ENCODE measurements around the gene TMBIM1.
"Not testable (repeated sequence)": the region's sequence is repeated elsewhere in the genome, so short reads cannot be mapped to it uniquely, and the experiment has no call there.

The TMBIM1 gene

GRCh38 chr2:218291318-218292047 lies 820 bp downstream of the TMBIM1 start:
- no peak for DNase-seq (ENCODE audit: low spot score)

DNA sequence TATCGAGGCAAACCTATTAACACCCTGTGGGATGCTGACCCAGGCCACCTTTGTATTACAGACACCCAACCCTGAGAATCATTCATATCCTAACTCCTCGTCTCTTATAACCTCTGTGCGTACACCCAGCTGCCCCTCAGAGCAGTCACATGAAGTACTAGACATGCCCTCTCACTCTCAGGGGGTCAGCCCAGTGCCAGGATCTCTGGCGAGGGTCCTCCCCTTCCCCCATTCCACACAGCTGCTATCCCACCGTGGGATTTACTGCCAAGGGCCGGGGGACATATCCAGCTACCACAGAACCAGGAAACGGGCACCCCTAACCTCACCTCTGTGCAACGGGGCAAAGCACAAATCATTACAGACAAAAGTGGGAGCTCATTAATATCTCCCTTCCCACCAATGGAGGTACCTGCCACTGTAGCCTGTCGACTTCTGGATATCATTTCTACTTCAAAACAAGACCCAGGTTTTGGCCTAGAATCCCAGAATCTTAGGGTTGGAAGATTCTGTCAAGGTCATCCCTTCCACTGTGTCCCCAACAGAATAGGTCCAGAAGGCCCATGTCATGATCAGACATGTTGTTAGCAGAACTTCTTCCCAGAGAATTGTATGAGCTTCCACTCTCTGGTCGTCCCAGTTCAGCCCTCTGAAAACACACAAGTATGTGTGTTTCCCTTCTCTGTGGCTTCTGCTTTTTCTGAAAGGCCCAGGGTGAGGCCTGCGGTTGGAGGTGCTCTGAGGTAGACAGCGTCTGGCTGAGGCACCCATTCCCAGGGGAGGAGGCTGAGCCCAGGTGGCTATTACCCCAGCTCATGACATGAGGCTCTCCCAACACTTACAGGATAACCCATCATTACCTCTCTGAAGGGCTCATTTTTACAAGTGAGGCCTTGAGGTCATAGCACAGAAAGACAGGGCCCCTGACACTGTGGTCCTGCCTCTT lies 1.7 kb downstream of the TMBIM1 start:
- no peak for DNase-seq (ENCODE audit: low spot score)

- DNase-seq (ENCODE audit: low spot score): no peak
Measured at GRCh38 chr2:218289639-218290315, 2.5 kb downstream of the TMBIM1 start.

DNA sequence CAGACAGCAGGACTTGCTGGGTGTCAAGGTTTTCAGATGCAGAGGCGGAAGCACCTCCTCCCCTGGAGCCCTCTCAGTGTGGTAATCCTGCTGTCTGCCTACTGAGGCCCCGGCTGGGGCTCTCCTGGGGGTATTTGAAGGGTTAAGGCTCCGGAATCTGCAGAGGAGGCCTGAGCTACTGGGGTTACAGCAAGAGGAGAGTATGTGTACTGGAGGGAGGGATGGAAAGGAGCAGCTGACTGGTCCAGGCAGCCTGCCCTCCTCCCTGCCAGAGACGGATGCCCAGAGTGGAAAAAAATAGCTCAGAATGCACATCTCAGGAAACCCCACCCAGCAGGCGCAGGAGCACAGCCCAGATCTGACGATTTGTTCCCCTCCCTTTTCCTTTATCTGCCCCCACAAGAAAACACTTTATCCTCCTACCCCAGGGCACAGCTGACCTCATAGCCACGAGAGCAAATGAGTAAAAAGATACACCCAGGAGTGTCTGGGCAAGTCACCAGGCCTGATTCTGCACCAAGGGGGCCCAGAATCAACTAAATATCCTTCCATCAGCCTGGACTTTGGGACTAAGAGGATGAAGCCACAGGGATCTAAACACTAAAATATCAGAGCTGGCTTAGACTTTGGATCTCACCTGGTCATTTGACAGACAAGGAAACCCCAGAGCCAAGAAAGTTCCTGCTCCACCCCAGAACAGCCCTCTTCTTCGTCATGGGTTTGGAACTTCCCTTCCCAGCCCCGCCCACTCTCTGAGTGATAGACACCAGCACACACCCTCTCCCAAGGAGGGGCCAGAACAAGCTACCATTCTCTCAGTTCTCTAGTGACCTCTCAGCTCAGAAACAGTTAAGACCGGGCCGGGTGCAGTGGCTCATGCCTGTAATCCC lies 5.5 kb downstream of the TMBIM1 start:
- peak; percentile 93 for DNase-seq (ENCODE audit: low spot score)

- DNase-seq (ENCODE audit: low spot score): no peak
Measured at GRCh38 chr2:218285604-218286003, 6.7 kb downstream of the TMBIM1 start.

- DNase-seq (ENCODE audit: low spot score): no peak
Measured at GRCh38 chr2:218284106-218284811, 8.0 kb downstream of the TMBIM1 start.

DNA sequence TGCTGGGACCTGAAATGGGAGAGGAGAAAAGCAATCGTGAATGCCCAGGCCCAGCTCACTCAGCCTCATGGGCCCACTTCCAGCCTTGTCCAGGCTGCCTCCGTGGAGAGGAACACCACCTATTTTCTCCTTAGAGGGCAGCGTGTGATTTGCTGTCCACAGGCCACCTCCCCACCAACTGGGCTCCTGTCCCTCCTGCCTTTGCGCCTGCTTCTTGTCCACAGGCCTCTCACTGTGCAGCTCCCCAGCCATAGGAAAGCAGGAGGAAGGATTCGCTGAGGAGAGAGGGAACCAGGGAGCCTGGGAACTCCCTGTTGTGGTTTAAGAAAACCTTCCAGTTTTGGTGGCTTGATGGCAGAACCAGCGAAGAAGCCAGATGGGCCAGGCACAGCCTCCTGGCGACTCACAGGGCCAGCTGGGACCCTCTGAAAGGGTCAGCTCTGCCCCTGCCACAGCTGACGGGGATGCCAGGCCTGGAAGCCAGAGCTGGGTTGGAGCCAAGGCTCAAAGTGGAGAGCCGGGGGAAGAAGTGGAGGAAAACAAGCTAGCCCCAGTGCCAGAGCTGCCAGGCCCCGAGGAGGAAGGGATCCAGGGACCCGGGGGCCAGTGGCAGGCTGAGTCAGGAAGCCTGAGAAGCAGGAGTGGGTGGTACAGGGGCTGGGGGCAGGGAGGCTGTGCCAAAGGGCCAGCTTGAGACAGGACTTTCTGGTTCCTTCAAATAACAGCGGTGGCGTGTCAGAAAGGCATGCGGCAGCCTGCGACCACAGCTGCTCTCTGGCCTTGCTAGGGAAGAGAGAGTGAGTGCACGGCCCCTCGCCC lies 9.9 kb downstream of the TMBIM1 start:
- DNase-seq (ENCODE audit: low spot score): no peak

DNA sequence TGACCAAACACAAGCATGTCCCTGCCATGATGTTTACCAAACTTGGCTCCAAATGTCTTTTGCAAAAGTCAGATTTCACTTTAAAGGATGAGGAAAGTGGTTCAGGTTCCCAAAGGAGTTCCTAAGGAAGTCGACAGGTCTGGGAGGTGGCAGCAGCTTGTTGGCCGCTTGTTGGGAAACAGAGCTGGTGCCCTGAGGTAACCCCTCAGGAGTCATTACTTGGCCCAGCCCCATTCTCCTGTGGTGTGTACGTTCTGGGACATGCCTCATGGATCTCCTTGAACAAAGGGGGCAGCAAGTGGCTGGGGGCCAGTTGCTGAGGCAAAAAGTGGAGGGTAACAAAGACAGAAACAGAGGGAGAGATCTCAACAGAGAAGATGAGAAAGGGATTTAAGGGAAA lies 10.9 kb downstream of the TMBIM1 start:
- no peak for DNase-seq (ENCODE audit: low spot score)

DNA sequence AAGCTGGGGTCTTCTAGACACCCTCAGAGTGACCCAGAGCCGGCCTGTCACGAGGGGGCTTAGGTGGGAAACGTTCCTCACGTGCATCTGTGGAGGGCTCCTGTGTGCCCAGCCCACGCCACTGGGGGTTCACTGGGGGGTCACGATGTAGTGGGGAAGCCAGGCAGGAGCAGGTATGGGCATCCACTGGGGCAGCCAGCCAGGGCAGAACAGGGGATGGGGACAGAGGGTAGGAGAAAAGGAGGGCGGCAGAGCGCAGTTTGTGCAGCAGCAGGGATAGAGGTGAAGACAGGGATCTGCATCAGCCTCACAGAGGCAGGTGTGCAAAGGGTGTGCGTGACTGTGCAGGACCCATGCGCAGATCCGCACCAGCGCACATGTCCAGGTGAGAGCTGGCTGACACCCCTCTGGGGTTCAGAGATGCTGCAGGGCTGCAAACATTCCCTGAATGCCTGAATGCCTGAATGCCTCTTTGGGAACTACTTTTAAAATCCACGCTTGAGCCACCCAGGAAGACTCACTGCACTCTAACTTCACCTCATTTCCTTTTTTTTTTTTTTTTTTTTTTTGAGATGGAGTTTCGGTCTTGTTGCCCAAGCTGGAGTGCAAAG lies 11.9 kb downstream of the TMBIM1 start:
- no peak for DNase-seq (ENCODE audit: low spot score)

DNA sequence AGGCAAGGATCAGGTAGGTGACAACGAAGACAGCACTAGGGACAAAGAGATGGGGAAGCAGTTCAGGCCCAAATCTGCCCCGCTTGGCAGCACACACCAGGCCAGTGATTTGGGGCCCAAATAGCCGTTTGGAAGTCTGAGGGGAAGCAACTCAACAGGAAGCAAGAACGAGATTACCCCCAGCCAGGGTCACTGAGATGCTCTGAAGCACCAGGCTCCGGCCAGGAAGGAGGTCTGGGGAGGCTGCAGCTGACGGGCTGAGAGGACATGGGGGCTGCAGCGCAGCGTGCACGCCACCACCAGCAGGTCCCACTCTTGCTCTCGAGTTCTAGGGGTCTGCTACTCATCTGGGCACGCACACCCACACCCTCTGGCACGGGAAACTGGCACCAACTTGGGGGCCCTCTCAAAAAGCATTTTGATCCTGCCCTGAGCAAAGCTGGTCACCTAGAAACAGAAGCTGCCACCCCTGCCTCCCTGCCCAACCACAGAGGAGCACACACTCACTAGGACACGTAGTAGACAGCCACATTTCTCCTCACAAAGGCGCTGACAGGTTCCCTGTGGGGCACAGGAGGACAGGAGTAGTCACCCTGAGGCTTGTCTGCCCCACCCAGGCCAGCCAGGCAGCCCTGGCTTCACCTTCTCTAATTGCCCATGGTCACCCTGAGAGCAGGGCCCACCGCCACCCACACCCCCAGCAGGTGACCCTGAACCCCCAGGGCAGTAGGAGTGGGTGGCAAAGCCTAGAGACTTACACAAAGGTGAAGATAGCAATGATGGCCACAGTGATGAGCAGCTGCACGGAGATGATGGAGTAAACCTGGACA lies 13.6 kb downstream of the TMBIM1 start:
- DNase-seq (ENCODE audit: low spot score): no peak

- DNase-seq (ENCODE audit: low spot score): no peak
Measured at GRCh38 chr2:218277921-218278320, 14.4 kb downstream of the TMBIM1 start.

DNA sequence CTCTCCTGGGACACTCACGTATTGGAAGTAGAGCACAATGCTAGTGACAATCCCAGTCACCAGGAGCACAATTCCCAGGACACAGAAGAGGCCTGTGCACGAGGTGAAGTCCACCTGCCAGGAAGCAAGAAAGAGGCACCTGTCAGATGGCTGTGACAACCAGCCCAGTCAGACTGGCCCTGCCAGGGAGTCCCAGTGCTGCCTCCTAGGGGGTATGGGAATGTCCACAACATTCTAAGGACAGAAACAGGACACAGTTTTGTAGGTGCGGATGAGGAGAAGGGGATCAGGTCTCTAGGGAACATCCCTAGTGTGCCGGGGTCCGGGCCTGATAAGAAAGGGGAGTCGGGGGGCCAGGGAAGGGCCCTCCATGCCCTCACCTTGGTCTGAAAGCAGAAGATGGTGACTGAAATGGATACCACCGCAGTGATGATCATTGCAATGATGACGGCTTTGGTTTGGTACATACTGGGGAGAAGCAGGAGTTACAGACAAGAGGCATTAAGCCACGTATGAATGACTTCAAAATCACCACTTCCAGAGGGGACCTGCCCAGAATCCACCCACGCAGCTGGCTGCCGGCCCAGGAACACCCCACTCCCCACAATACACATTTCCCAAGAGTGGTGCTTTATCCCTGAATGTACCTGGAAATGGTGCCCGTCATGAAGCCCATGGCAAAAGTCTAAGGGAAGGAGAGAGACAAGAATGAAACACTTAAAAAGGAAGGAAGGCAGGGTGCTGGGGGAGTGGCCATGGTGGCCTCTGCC lies 15.1 kb downstream of the TMBIM1 start:
- no peak for DNase-seq (ENCODE audit: low spot score)

- no peak for DNase-seq (ENCODE audit: low spot score)
Measured at GRCh38 chr2:218275371-218276072, 16.8 kb downstream of the TMBIM1 start.

DNA sequence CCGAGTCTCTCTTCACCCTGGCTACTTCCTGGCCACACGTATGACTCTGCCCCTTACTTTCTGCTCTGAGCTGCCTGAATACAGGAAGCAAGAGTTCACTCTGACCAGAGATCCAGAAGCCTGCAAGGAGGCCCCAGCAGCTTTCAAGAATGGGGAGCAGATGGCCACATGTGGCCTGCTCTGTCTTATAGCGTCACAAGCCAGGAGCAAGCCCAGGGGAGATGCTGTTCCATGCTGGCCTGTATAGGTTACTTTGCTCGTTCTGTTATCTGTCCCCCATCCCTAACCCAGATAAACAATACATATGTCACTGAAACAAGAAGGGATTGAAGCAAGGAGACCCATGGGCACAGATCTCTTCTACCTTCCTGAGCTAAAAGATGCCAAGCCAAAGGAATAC lies 17.7 kb downstream of the TMBIM1 start:
- DNase-seq (ENCODE audit: low spot score): no peak

DNA sequence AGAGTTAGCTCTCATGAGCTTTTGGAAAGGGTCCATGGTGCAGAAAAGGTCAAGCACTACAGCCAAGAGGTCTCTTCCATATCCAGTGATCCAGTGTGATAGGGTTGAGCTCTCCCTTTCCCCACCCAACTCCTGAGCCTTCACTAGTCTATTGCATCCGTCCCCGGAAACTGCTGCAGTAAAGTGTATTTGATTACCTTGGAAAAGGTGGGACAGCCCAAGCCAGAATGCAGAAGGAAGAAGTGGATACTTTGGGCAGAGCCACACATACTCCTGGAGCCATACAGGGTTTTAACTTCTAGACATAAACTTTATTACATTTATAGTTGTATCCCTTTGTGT lies 18.4 kb downstream of the TMBIM1 start:
- no peak for DNase-seq (ENCODE audit: low spot score)

GRCh38 chr2:218273214-218273907 lies 18.9 kb downstream of the TMBIM1 start:
- DNase-seq (ENCODE audit: low spot score): not testable (repeated sequence)
